Natural killer cell (primary cell): Measurements from ENCODE around the gene CFAP61. TPM values are rescaled to one million over a fixed set of nuclear protein-coding genes. Genes with fewer than 3 reads are reported as not detected.

Source experiments
- ATAC-seq, 3 donors: fragments of 150-1000 bp in 2 of 3; fragments of 200-7000 bp in 1 of 3; cut with Tn5 transposase; 1 replicate in 1 of 3; 2 replicates in 2 of 3; pipeline ENCODE4 v1.10.0; 2021; ENCODE audit warnings: mild to moderate bottlenecking in 2 of 3, moderate library complexity in 2 of 3
- DNase-seq, 2 donors: peaks; one replicate each; pipeline versions ENCODE4 v3.0.0 to v3.0.0-alpha.2; 2013 to 2021; ENCODE audit warnings: mixed read lengths in 1 of 2
- H3K27ac ChIP-seq: one replicate; pipeline ENCODE4 v1.5.1; 2013; ENCODE audit warnings: mild to moderate bottlenecking, low read length
- H3K27me3 ChIP-seq: one replicate; pipeline ENCODE4 v1.6.1; 2013; ENCODE audit warnings: low read length; ENCODE audit not compliant: control insufficient read depth, insufficient read depth
- H3K36me3 ChIP-seq: one replicate; pipeline ENCODE4 v1.6.1; 2013; ENCODE audit warnings: low read length; ENCODE audit not compliant: control insufficient read depth, insufficient read depth
- H3K4me1 ChIP-seq: one replicate; pipeline ENCODE4 v1.6.1; 2013; ENCODE audit warnings: low read length; ENCODE audit not compliant: control insufficient read depth, insufficient read depth
- H3K4me3 ChIP-seq: one replicate; pipeline ENCODE4 v1.5.1; 2013; ENCODE audit warnings: low read length
- H3K9me3 ChIP-seq: one replicate; pipeline ENCODE4 v1.6.1; 2013; ENCODE audit warnings: low read length; ENCODE audit not compliant: control insufficient read depth, insufficient read depth
- H3K27ac Mint-ChIP-seq, 2 donors: one replicate each; pipeline ENCODE4 v1.8.0; 2022; ENCODE audit warnings: mild to moderate bottlenecking in 2 of 2, mixed read lengths in 2 of 2, moderate library complexity in 1 of 2
- H3K27me3 Mint-ChIP-seq, 2 donors: one replicate each; pipeline ENCODE4 v1.8.0; 2022; ENCODE audit warnings: low read depth in 2 of 2, mixed read lengths in 2 of 2
- H3K36me3 Mint-ChIP-seq: one replicate; pipeline ENCODE4 v1.8.0; 2022; ENCODE audit warnings: mixed read lengths
- H3K4me1 Mint-ChIP-seq, 2 donors: one replicate each; pipeline ENCODE4 v1.8.0; 2022; ENCODE audit warnings: mixed read lengths in 2 of 2
- H3K4me3 Mint-ChIP-seq: one replicate; pipeline ENCODE4 v1.8.0; 2022; ENCODE audit warnings: mild to moderate bottlenecking, moderate library complexity, mixed read lengths
- H3K9me3 Mint-ChIP-seq, 2 donors: one replicate each; pipeline ENCODE4 v1.8.0; 2022; ENCODE audit warnings: mixed read lengths in 2 of 2
- WGBS: methylation state at CpG from one replicate; pipeline ENCODE4 v1.1.7; 2013; ENCODE audit warnings: missing lambda C conversion rate; ENCODE audit not compliant: insufficient coverage; 5-methylcytosine and 5-hydroxymethylcytosine counted together
- intact Hi-C: fragments of 100-400 bp; cut with micrococcal nuclease; formaldehyde crosslinking; loops from one replicate; pipeline ENCODE4 v1.14.2; 2022
- total RNA-seq, 4 donors: library from RNA; stranded (reverse); fragments of 120-200 nt in 1 of 4; gene quantifications; one replicate each; pipeline versions ENCODE4 v1.2.3 to v1.2.4, GENCODE V29; 2013 to 2022
- TF ChIP-seq, protein P1 (sequence below): fragments of 200-600 bp; IDR thresholded peaks from one replicate; pipeline ENCODE4 v1.8.0; 2022; ENCODE audit warnings: antibody characterized with exemption

The CFAP61 gene
- total RNA-seq, 3 donors from 2014 or later (not counting 1 experiment from before 2014, with no cell fraction given): 1.0 to 2.1 (median 1.3) TPM

DNA sequence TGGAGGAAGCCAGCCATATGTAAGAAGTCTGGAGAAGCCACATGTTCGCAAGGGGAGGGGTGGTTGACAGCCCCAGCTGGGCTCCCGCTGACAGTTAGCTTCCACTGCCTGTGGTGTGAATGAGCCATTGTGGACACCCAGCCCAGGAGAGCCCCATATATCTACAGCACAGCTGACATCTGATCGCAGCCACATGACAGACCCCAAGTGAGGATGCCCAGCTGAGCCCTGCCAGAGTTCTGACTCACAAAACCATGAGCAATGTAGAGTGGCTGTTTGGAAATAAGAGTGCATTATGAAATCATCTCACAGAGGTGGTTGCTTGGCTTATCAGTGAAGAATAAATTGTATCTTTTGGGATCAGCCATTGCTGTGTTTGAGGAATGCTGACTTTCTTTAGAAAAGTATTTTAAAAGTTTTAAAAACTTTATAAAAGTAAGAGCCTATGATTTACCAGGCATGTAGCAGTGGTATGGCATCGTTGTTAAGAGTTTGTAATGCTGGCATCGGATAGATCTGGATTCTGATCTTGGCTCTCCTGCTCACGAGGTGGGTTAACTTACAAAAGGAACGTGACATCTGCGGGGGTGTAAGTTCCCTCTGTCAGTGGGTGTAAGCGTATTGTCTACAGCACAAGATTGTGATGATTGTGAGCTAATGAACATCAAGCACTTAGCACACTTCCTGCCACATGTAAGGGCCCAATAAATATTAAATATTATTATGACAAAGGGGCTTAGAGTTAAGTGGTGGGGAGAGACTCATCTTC is 24.1 kb downstream of the CFAP61 start:
- H3K4me3 ChIP-seq: no peak overlapping the region
- peaks cover 2% of the 10 kb centered on the region for H3K27me3 ChIP-seq
- Mint-ChIP-seq H3K9me3 (no peaks in the 10 kb centered on the region), H3K4me1 (no peaks in the 10 kb centered on the region), H3K4me3 (no peak overlapping the region), H3K27ac (no peak overlapping the region), H3K27me3 (peaks cover 12 to 15% of the 10 kb centered on the region in 2 donors), H3K36me3 (no peaks in the 10 kb centered on the region)
- no peaks in the 10 kb centered on the region for H3K4me1 ChIP-seq
- H3K27ac ChIP-seq: no peak overlapping the region
- intact Hi-C loops: no loop called here
- ATAC-seq (no peak), DNase-seq (no peak)
- TF ChIP-seq, protein P1, sequence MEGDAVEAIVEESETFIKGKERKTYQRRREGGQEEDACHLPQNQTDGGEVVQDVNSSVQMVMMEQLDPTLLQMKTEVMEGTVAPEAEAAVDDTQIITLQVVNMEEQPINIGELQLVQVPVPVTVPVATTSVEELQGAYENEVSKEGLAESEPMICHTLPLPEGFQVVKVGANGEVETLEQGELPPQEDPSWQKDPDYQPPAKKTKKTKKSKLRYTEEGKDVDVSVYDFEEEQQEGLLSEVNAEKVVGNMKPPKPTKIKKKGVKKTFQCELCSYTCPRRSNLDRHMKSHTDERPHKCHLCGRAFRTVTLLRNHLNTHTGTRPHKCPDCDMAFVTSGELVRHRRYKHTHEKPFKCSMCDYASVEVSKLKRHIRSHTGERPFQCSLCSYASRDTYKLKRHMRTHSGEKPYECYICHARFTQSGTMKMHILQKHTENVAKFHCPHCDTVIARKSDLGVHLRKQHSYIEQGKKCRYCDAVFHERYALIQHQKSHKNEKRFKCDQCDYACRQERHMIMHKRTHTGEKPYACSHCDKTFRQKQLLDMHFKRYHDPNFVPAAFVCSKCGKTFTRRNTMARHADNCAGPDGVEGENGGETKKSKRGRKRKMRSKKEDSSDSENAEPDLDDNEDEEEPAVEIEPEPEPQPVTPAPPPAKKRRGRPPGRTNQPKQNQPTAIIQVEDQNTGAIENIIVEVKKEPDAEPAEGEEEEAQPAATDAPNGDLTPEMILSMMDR: no peak
- no peaks in the 10 kb centered on the region for H3K36me3 ChIP-seq
- WGBS: 86% methylated on average over 8 of the region's 9 CpGs
- H3K9me3 ChIP-seq: no peaks in the 10 kb centered on the region

DNA sequence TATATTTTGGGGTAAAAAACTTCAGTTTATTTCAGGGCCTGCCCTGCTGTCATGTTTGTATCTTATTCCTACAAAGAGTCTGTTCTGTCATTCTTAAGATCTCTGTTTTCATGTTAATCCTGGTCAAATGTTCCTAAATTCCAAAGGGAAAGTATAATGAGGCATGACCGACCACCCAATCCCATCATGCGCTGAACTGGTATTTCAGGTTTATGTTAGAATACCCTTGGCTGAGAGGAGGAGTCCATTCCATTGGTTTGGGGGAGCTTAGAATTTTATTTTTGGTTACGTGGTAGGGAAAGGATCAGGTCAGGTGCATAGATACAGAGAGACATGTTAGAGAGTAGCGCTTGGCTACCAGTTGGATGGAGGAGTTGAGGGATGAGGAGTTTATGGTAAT is 25.7 kb downstream of the CFAP61 start:
- H3K27ac Mint-ChIP-seq: no peak overlapping the region
- intact Hi-C loops: no loop called here
- DNase-seq (no peak), ATAC-seq (no peak)
- no peaks in the 10 kb centered on the region for H3K4me1 Mint-ChIP-seq
- TF ChIP-seq, protein P1: no peak
- Histone ChIP-seq H3K9me3 (no peaks in the 10 kb centered on the region), H3K27me3 (peaks cover 2% of the 10 kb centered on the region), H3K4me3 (no peak overlapping the region), H3K27ac (no peak overlapping the region), H3K4me1 (no peaks in the 10 kb centered on the region), H3K36me3 (no peaks in the 10 kb centered on the region)
- no peak overlapping the region for H3K4me3 Mint-ChIP-seq
- H3K36me3 Mint-ChIP-seq: no peaks in the 10 kb centered on the region
- H3K9me3 Mint-ChIP-seq: no peaks in the 10 kb centered on the region
- WGBS: 97% methylated on average over 4 of the region's 4 CpGs
- H3K27me3 Mint-ChIP-seq: peaks cover 11 to 19% of the 10 kb centered on the region in 2 donors

DNA sequence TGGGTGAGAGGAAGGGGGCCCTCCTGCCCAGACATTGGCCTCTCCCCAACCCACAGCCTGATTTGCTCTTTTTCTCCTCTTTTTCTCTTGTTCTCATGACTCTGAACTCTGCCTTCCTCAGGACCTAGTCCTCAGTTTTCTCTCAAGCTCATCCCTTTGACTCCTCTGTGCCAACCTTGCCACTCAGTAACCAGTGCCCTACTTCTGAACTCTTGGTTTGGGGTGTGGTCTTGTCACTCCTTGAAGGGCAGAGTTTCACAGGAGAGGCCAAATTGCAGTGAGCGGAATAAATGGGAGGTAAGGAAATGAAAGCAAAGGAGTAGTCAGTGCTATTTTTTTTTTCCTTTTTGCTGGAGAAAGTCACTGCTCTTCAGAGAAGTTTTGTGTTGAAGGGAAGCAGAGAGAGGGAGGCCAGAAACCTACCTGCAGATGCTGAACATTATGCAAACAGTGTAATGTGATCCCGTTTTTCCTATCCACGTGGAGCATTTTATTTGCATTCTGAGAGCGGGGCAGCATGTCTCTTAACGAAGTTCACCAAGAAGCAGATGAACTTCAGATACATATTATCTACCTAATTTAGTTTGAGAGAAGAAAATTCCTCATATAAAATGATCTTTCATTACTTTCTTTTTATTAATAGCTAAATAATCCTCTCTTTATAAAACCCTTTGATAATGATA is 26.9 kb downstream of the CFAP61 start:
- Histone ChIP-seq H3K4me3 (no peak overlapping the region), H3K4me1 (peaks cover 2% of the 10 kb centered on the region), H3K36me3 (no peaks in the 10 kb centered on the region), H3K9me3 (no peaks in the 10 kb centered on the region), H3K27me3 (peaks cover 2% of the 10 kb centered on the region), H3K27ac (no peak overlapping the region)
- intact Hi-C loops: no loop called here
- ATAC-seq: no peak
- no peak for DNase-seq
- Mint-ChIP-seq H3K4me3 (no peak overlapping the region), H3K9me3 (no peaks in the 10 kb centered on the region), H3K36me3 (no peaks in the 10 kb centered on the region), H3K4me1 (peaks cover 6% of the 10 kb centered on the region in 2 donors), H3K27ac (no peak overlapping the region), H3K27me3 (peaks cover 6 to 19% of the 10 kb centered on the region in 2 donors)
- 84% methylated on average over 4 of the region's 5 CpGs for WGBS
- TF ChIP-seq, protein P1: no peak
